HG02840 (cell line): ENCODE data around the gene AFF3.

Experiments
- ATAC-seq: cut with Tn5 transposase; IDR thresholded peaks from one replicate; pipeline ENCODE4 v1.9.1; 2021; ENCODE audit warnings: mild to moderate bottlenecking, moderate library complexity, moderate number of reproducible peaks; ENCODE audit not compliant: unreplicated experiment, low FRiP score

Gene AFF3, protein sequence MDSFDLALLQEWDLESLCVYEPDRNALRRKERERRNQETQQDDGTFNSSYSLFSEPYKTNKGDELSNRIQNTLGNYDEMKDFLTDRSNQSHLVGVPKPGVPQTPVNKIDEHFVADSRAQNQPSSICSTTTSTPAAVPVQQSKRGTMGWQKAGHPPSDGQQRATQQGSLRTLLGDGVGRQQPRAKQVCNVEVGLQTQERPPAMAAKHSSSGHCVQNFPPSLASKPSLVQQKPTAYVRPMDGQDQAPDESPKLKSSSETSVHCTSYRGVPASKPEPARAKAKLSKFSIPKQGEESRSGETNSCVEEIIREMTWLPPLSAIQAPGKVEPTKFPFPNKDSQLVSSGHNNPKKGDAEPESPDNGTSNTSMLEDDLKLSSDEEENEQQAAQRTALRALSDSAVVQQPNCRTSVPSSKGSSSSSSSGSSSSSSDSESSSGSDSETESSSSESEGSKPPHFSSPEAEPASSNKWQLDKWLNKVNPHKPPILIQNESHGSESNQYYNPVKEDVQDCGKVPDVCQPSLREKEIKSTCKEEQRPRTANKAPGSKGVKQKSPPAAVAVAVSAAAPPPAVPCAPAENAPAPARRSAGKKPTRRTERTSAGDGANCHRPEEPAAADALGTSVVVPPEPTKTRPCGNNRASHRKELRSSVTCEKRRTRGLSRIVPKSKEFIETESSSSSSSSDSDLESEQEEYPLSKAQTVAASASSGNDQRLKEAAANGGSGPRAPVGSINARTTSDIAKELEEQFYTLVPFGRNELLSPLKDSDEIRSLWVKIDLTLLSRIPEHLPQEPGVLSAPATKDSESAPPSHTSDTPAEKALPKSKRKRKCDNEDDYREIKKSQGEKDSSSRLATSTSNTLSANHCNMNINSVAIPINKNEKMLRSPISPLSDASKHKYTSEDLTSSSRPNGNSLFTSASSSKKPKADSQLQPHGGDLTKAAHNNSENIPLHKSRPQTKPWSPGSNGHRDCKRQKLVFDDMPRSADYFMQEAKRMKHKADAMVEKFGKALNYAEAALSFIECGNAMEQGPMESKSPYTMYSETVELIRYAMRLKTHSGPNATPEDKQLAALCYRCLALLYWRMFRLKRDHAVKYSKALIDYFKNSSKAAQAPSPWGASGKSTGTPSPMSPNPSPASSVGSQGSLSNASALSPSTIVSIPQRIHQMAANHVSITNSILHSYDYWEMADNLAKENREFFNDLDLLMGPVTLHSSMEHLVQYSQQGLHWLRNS (N-terminal part only)

DNA sequence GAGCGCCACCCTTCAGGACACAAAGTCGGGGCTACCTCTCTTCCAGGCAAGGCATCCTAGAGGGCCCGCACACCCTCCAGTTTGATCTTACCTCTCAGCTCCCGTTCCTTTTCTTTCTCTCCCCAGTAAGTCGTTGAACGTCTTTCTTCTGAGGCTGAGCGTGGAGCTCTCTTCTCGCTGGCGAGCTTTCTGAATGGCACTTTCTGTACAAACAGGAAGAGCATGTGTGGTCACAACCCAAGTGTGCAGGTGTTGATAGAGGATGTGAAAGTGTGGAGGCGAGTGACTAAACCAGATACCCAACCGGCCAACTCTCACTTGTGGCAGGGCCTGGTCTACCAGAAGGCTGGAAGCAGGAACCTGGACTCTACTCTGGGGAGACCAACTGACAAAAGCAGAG is at the start of gene AFF3:
AFF3 (minus strand) TSS at position 198 of the 400 bp plus-strand sequence. CDS start 38,136 bp downstream, outside the sequence.
- peak; percentile 92 for ATAC-seq

DNA sequence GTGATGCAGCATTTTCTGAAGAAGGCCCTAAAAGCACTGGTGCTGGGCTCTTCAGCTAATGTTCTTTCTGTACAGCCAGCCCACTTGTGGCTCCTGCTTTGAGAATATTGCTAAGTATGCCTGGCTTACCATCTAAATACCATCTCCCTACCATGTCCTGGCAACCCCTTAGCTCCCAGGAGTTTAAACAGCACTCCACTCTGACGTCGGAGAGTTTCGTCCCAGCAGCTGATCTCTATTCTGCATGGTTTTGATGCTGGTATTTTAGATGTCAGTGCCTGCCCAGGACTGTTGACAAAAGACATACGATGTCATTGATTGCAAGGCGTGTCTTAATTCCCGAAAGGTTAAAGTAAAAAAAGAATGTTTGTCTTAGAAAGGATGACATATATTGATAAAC is 47.0 kb upstream of the AFF3 start:
- ATAC-seq, result no peak

DNA sequence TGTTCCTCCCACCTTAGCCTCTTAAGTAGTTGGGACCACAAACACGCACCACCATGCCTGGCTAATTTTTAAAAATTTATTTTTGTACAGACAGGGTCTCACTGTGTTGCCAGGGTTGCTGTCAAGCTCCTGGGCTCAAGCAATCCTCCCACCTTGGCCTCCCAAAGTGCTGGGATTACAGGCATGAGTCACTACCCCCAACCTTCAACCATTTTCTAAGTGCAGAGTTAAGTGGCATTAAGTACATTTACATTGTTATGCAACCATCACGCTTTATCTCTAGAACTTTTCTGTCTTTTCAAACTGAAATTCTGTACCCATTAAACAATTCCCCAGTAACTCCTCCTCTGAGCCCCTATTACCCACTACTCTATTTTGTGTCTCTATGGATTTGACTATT is 45.9 kb upstream of the AFF3 start:
- ATAC-seq, result no peak

DNA sequence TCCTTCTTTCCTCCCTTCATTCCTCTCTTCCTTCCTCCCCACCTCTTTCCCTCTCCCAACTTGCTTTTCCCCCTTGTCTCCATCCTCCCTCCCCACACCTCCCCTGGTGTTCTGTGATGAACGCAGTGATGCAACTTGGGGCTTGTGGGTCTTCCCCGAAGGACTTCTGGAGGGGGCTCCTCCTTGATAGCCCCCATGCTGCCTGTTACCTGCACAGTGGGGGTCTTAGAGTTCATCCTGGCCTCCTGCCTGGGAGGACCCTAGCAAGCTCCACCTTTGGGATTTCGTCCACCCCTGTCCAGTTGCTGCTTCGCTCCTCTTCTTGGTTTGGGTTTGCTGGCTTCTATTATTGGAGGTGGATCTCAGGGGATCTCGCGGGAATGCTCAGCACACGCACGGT is 43.7 kb upstream of the AFF3 start:
- ATAC-seq, result no peak

DNA sequence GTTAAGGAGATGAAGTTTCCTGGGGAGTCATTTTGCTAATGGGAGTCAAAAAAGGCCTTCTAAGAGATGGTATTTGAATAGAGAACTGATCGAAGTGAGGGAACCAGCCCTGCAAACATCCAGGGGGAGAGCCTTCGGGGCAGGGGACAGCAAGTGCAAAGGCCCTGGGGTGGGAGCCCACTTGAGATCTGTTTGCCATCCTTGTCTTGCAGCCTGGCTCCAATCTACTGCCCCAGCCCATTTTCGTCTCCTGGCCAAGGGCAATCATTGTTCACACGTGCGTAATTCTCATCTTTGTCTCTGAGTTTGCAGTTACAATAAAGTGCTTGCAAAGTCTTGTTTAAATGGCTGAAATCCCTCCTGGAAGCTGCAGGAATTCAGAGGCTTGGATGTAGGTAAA is 43.1 kb upstream of the AFF3 start:
- ATAC-seq, result no peak

DNA sequence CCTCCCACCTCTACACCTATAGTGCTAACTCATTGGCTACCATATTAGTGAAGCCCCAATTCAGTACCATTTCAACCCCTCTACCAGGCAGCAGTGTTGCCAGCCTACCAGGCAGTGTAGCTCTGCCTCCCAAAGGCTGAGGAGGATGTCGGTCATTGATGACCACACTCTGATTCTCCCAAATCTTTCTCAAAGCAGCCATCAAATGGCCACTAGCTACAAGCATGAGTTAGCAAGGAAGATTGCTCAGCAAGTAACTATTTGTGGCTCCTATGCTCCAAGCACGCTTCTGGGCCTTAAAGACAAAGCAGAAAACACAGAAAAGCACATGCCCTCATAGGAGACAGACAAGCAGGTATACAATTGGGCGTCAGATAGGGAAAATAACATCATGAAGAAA is 42.7 kb upstream of the AFF3 start:
- no peak for ATAC-seq

DNA sequence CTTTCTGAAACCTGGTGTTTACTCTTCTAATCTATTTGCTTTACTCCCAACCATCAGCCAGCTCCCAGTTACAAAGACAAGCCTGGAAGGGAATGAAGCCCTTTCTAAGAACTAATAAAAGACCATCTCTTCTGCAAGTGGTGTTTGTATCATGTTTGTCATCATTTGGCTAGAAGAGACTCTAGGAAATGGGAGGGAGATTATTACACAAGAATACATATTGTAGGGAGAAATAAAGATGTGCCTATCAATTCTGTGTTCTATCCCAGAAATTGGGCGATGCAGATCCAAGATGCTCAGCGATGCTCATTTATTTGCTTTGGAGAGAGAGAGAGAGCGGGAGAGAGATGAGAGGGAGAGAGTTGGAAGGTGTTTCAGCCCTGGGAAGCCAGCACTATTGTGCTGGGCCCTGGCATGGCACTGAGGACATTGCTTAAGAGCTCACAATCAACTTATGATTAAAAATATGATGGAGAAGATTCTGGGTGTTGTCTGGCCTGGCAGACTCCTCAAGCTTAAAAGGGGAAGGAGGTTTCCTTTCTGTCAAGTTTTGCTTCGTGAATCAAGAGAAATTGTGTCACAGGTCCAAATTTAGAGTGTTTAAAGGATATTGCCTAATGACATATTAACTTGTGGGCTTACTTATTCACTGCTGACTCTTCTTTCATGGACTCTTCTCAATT is 41.8 kb upstream of the AFF3 start:
- ATAC-seq, result no peak

DNA sequence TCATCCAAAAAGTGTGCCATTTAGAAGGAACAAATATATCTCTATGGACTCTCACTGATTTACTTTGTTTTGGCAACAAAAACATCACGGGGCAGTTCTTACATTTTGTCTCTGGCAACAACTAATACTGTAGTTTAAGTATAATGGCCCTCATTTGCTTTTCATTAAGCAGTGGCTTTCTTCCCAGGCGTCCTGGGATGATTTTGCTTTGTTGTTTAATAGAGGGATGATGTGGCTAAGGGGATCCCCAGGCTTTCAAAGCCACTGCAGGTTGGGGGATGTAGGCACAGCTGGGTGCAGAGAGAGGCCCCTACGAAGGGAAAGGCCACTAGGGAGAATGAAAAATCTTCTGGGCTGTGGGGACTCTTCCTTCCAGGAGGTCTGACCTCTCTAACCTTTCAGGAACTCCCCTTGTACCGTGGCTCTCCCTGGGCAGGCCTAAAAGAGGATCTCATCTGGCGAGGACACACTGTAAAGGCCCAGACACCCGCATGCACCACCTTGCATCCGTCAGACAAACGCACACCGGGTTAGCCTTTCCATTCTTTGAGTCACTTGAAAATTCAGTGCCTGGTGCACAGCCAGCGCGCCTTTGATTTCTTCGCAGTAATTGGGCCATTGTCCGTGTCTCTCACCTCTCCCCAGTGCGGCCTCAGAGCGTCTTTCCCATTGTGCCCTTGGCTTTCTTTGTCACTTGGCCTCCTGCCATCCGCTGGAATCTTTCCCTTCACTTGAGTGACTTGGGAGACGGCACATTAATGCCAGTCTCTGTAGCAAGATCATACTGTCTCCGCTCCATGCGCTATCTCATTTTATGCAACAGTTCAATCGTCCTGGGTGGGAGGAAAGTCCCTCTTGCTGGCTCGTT is 40.3 kb upstream of the AFF3 start:
- no peak for ATAC-seq

DNA sequence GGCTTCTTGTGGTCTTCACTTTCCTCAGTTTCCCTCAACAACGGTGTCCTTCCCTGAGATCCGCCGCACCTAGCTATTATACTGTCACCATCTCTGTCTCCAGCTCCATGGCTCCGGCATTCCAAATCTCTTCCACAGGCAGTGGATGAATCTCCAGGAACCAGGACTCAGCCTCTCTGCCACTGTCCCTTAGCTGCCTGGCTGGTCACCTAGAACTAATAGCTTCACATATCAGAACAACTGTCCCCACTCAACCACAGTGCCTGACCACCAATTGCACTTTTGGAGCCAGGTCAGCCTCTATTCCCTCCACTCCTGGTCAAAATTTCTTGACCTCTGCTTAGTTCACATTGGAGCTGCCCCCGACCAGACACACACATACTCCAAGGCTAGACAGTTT is 38.1 kb upstream of the AFF3 start:
- ATAC-seq, result no peak

DNA sequence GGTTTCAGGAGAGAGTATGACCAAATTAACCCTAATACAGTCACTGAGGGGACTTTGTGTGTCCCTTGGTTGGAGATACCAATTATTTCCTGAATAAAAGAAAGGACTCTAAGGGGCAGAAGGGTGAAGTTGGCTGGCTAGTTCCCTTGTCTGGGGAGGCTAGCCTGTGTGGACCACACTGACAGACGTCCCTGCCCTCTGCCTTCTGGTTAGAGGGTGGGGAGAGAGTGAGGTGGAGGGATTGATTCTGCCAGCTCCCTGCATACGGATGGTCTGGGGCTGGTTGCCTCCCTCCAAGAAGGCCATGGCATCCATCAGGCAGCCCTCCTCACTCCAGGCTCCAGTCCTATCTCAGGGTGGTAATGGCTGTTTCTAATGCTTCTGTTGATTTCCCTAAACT is 37.4 kb upstream of the AFF3 start:
- no peak for ATAC-seq

DNA sequence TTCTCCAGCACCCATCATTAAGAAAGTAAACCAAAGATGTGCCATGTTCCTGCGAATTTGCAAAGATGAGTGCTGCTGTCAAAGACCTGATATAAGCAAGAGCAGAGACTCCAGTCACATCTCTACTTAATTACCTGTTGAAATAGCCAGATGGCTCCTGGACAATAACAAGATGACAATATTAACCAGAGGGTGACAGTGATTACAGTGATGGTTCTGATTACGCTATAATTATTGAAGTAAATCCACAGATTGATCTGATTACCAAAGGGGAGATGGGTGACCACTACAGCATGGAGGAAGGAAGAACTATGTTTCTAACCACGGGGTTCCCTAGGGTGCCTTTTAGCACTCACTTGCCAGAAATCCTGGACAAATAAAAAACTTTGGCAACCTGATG is 36.5 kb upstream of the AFF3 start:
- no peak for ATAC-seq

DNA sequence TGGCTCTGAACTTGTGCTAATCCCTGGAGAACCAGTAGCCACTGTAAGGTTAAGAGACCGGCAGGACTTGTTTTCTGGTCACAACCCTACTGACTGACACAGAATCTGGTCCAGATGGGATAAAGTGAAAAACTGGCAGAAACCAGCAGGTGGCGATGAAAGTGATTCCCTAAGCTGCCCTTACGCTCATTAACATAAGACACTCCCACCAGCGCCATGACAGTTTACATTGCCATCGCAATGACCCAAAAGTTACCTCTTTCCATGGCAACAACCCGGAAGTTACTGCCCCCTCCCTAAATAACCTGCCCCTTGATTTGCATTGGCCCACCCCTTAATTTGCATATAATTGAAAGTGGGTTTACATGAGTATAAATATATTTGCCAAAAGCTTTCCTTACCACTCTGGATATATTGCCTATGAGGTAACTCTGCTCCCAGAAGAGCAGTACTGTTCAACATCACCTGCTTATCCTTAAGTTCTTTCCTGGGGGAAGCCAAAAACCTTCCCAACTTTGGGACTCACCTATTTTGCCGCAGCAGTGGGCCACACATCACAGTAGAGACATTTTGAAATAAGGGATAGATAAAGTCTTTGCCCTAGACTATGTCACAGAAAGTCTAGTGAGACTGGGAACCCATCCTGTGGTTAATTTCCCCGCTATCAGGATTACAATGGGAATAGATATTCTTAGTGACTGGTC is 35.8 kb upstream of the AFF3 start:
- no peak for ATAC-seq

DNA sequence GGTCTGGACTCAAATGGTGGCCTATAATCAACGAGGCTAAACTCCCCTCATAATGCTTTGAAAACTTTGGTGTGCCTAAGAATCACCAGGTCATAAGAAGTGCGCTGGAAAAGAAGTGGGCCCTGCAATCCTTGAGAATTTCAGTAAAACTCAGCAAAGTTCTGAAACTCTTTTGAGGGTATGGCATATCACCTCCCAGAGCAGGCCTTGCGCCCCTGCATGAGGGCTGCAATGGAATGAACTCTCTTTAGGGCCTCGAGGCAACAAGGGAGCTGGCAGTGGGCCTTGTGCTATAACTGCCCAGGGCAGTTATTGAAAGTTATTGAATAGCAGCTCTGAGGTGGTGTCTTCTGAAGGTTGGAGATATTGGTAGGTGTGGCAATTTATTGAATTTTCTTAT is 34.5 kb upstream of the AFF3 start:
- no peak for ATAC-seq

DNA sequence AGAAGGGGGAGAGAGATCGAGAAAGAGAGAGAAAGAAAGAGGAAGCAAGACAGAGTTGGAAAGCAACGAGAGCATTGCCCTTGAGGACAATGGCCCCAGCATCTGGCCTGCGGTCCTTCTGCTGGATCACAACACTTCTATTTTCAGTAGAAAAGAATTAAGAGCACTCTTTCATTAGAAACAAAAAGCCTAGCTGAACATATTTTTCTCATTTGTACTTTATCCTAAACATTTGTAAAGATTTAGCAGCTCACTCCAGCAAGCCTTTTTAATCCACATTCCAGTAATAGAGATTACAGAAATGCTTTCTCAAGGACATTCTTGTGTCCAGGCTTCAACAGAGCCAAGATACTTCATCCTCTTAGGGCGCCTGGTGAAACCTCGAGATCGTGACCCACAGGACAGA is 31.6 kb upstream of the AFF3 start:
- no peak for ATAC-seq

DNA sequence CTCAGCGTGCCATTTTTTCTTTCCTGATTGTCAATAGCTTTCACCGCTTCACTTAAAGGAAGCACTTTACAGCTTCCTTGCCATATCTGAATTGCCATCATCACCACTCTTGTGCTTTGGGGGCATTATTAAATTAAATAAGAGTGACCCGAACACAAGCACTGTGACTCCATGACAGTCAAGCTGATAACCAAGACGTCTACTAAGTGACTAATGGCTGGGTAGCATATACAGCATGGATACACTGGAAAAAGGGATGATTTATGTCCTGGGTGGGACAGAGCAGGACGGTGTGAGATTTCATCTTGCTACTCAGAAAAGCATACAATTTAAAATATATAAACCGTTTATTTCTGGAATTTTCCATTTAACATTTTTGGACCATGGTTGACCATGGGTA is 24.3 kb upstream of the AFF3 start:
- ATAC-seq, result no peak

DNA sequence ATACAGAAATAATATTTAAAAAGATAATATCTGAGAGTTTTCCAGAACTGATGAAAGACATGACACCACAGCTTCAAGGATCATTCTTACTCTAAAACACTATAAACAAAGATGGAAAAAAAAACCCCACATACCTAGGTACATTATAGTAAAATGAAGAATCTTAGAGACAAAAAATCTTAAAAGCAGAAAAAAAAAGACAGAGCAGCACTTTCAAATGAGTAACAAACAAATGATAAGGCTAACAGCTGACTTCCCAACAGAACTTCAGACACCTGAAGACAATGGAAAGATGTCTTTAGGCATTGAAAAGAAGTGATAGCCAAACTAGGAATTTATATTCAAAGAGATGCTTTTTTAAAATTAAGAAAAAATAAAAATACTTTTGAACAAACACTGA is 21.2 kb upstream of the AFF3 start:
- no peak for ATAC-seq

DNA sequence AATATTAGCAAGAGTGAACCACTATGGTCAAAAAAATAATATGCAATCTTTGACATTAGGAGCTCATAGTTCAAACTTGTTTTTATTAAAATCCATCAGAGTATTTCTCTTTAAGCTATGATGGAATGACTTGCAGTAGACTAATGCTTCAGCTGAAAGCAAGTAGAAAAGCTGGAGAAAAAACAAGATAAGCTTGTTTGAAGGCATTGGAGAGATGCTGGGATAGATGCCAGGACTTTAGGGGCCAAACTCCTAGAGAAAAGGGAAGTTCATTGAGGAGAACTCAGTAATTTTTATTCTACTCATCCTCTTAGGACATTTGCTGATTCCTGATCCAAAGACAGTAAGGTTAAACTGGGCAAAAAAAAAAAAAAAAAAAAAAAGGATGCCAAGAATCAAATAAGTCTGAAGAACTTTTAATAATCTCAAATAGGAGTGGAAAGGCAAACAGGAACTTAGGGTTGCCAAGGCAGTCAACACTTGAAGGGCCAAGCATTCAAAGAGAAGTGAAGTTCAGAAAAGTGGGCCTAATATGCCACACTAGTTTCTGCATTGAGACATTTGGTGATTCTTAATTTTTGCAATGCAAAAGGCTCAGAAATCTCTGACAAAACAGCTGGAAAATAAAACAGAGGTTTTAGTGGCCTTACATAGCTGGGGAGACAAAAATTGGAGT is 19.7 kb upstream of the AFF3 start:
- no peak for ATAC-seq

DNA sequence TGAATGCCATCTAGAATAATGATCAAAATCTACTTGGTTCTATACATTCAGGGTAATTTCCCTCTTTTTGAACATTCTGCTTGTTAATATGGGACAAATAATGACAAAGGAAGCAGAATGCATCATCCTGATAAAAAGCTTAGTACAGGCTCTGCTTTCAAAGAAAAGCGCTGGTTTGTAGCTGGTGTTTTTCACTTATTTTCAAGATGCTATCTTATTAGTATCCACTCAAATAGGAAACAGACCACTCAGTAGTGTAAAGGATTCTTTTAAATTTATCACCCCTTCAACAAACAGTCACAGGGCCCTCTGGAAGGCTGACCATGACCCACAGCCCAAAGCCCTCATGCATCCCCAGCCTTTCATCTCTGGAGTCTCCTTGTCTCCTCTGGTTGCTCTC is 18.0 kb upstream of the AFF3 start:
- no peak for ATAC-seq
